Measurements from ENCODE around the gene MAP4K1.

MAP4K1 gene

GRCh38 chr19:38549942-38550341 is 67.8 kb downstream of the MAP4K1 start:
- Mint-ChIP-seq H3K4me1 (ENCODE audit: low read depth in 2 of 2) (peaks cover 17 to 22% of the 10 kb centered on the region in 2 donors), H3K9me3 (no peaks in the 10 kb centered on the region), H3K27ac (no peak overlapping the region), H3K36me3 (ENCODE audit: insufficient read depth) (no peaks in the 10 kb centered on the region), H3K4me3 (no peak overlapping the region), H3K27me3 (no peaks in the 10 kb centered on the region)
- no peak for DNase-seq
- no peak for ATAC-seq (replicated peaks)

- Mint-ChIP-seq H3K4me3 (no peak overlapping the region), H3K4me1 (ENCODE audit: low read depth in 2 of 2) (peaks cover 21 to 26% of the 10 kb centered on the region in 2 donors), H3K27ac (no peak overlapping the region), H3K27me3 (no peaks in the 10 kb centered on the region), H3K36me3 (ENCODE audit: insufficient read depth) (no peaks in the 10 kb centered on the region), H3K9me3 (no peaks in the 10 kb centered on the region)
- DNase-seq (no peak), ATAC-seq (replicated peaks) (no peak)
These were observed 68.7 kb downstream of the MAP4K1 start for GRCh38 chr19:38549061-38549460.

GRCh38 chr19:38547421-38547820 is 70.3 kb downstream of the MAP4K1 start:
- ATAC-seq (replicated peaks) (no peak), DNase-seq (no peak)
- H3K36me3 Mint-ChIP-seq (ENCODE audit: insufficient read depth) = no peaks in the 10 kb centered on the region
- no peak overlapping the region for H3K27ac Mint-ChIP-seq
- H3K4me3 Mint-ChIP-seq = no peak overlapping the region
- no peaks in the 10 kb centered on the region for H3K9me3 Mint-ChIP-seq
- peaks cover 16 to 20% of the 10 kb centered on the region in 2 donors for H3K4me1 Mint-ChIP-seq (ENCODE audit: low read depth in 2 of 2)
- H3K27me3 Mint-ChIP-seq = no peaks in the 10 kb centered on the region

GRCh38 chr19:38545596-38545995 is 72.2 kb downstream of the MAP4K1 start:
- H3K9me3 Mint-ChIP-seq = no peaks in the 10 kb centered on the region
- H3K36me3 Mint-ChIP-seq (ENCODE audit: insufficient read depth) = no peaks in the 10 kb centered on the region
- H3K4me1 Mint-ChIP-seq (ENCODE audit: low read depth in 2 of 2) = peaks cover 10 to 16% of the 10 kb centered on the region in 2 donors
- H3K27ac Mint-ChIP-seq = no peak overlapping the region
- DNase-seq = no peak
- H3K27me3 Mint-ChIP-seq = no peaks in the 10 kb centered on the region
- no peak overlapping the region for H3K4me3 Mint-ChIP-seq
- ATAC-seq (replicated peaks) = no peak

- Mint-ChIP-seq H3K9me3 (no peaks in the 10 kb centered on the region), H3K4me1 (ENCODE audit: low read depth in 2 of 2) (peaks cover 10 to 16% of the 10 kb centered on the region in 2 donors), H3K27ac (peak overlapping the region in 1 of 2 donors; percentile 57), H3K27me3 (no peaks in the 10 kb centered on the region), H3K36me3 (ENCODE audit: insufficient read depth) (no peaks in the 10 kb centered on the region), H3K4me3 (peak overlapping the region in 1 of 2 donors; percentile 16)
- ATAC-seq (replicated peaks) (no peak), DNase-seq (peak in 2 of 3 experiments; percentile 18)
These were observed 73.0 kb downstream of the MAP4K1 start for GRCh38 chr19:38544569-38545315.

GRCh38 chr19:38543807-38544568 is 73.8 kb downstream of the MAP4K1 start:
- peak in 1 of 3 experiments; percentile 27 for DNase-seq
- Mint-ChIP-seq H3K36me3 (ENCODE audit: insufficient read depth) (peaks cover 2% of the 10 kb centered on the region), H3K4me3 (peak overlapping the region in 1 of 2 donors; percentile 16), H3K4me1 (ENCODE audit: low read depth in 2 of 2) (peaks cover 12 to 16% of the 10 kb centered on the region in 2 donors), H3K27me3 (no peaks in the 10 kb centered on the region), H3K9me3 (no peaks in the 10 kb centered on the region), H3K27ac (peak overlapping the region in 1 of 2 donors; percentile 57)
- ATAC-seq (replicated peaks) = peak; percentile 92

GRCh38 chr19:38543286-38543806 is 74.4 kb downstream of the MAP4K1 start:
- ATAC-seq (replicated peaks) (no peak), DNase-seq (no peak)
- H3K4me3 Mint-ChIP-seq = no peak overlapping the region
- no peaks in the 10 kb centered on the region for H3K27me3 Mint-ChIP-seq
- no peak overlapping the region for H3K27ac Mint-ChIP-seq
- H3K4me1 Mint-ChIP-seq (ENCODE audit: low read depth in 2 of 2) = peaks cover 18 to 22% of the 10 kb centered on the region in 2 donors
- peaks cover 8% of the 10 kb centered on the region for H3K36me3 Mint-ChIP-seq (ENCODE audit: insufficient read depth)
- no peaks in the 10 kb centered on the region for H3K9me3 Mint-ChIP-seq

GRCh38 chr19:38542040-38542439 is 75.7 kb downstream of the MAP4K1 start:
- DNase-seq (no peak), ATAC-seq (replicated peaks) (no peak)
- Mint-ChIP-seq H3K9me3 (no peaks in the 10 kb centered on the region), H3K27me3 (no peaks in the 10 kb centered on the region), H3K36me3 (ENCODE audit: insufficient read depth) (peaks cover 11% of the 10 kb centered on the region), H3K4me1 (ENCODE audit: low read depth in 2 of 2) (peaks cover 28 to 30% of the 10 kb centered on the region in 2 donors), H3K4me3 (no peak overlapping the region), H3K27ac (no peak overlapping the region)

GRCh38 chr19:38539751-38540150 is 78.0 kb downstream of the MAP4K1 start:
- Mint-ChIP-seq H3K4me3 (peak overlapping the region in 1 of 2 donors; percentile 77), H3K27ac (peak overlapping the region in 1 of 2 donors; percentile 80), H3K4me1 (ENCODE audit: low read depth in 2 of 2) (peaks cover 31 to 35% of the 10 kb centered on the region in 2 donors)

GRCh38 chr19:38538793-38539528 is 78.8 kb downstream of the MAP4K1 start:
- Mint-ChIP-seq H3K36me3 (ENCODE audit: insufficient read depth) (peaks cover 11% of the 10 kb centered on the region), H3K9me3 (peaks cover 0 to 3% of the 10 kb centered on the region in 2 donors), H3K4me1 (ENCODE audit: low read depth in 2 of 2) (peaks cover 25 to 27% of the 10 kb centered on the region in 2 donors), H3K27me3 (no peaks in the 10 kb centered on the region), H3K4me3 (peak overlapping the region; percentile 71 to 77), H3K27ac (peak overlapping the region; percentile 76 to 80)
- ATAC-seq (replicated peaks) (peak; percentile 93), DNase-seq (peak; percentile 15 to 34 (median 24))

More at GRCh38 chr19:38539751-38540150, 78.0 kb downstream of the MAP4K1 start:
- ATAC-seq (replicated peaks) = no peak
- Mint-ChIP-seq H3K27me3 (no peaks in the 10 kb centered on the region), H3K36me3 (ENCODE audit: insufficient read depth) (peaks cover 11% of the 10 kb centered on the region), H3K9me3 (peaks cover 0 to 3% of the 10 kb centered on the region in 2 donors)
- no peak for DNase-seq

GRCh38 chr19:38538386-38538785 is 79.4 kb downstream of the MAP4K1 start:
- ATAC-seq (replicated peaks) (no peak), DNase-seq (no peak)
- H3K27me3 Mint-ChIP-seq = no peaks in the 10 kb centered on the region
- peak overlapping the region; percentile 71 to 77 for H3K4me3 Mint-ChIP-seq
- peaks cover 0 to 3% of the 10 kb centered on the region in 2 donors for H3K9me3 Mint-ChIP-seq
- H3K36me3 Mint-ChIP-seq (ENCODE audit: insufficient read depth) = peaks cover 11% of the 10 kb centered on the region
- H3K27ac Mint-ChIP-seq = peak overlapping the region; percentile 76 to 80
- H3K4me1 Mint-ChIP-seq (ENCODE audit: low read depth in 2 of 2) = peaks cover 25 to 26% of the 10 kb centered on the region in 2 donors
